Measurements from ENCODE around the gene HBA2.
"Not testable (repeated sequence)": the region's sequence is repeated elsewhere in the genome, so short reads cannot be mapped to it uniquely, and the experiment has no call there.

HBA2 gene

GRCh38 chr16:194516-194915 is 21.8 kb downstream of the HBA2 start:
- Histone ChIP-seq H3K9me3 (ENCODE audit: severe bottlenecking) (no peaks in the 10 kb centered on the region), H3K4me1 (ENCODE audit: insufficient read depth, poor library complexity, severe bottlenecking) (no peaks in the 10 kb centered on the region), H3K27ac (ENCODE audit: poor library complexity, severe bottlenecking) (no peak overlapping the region), H3K4me3 (ENCODE audit: severe bottlenecking) (no peak overlapping the region), H3K27me3 (ENCODE audit: insufficient read depth, poor library complexity, severe bottlenecking) (no peaks in the 10 kb centered on the region), H3K36me3 (ENCODE audit: low read depth) (peaks cover 91% of the 10 kb centered on the region)
- ATAC-seq (ENCODE audit: low read depth) = no peak
- no peak for DNase-seq (ENCODE audit: low spot score)
- no peak for TF ChIP-seq CTCF (IDR thresholded peaks at IDR 0.05; ENCODE audit: poor library complexity, severe bottlenecking)

- DNase-seq (ENCODE audit: low spot score) (no peak), ATAC-seq (ENCODE audit: low read depth) (peak; percentile 73; the same call in 2 of the 3 replicates)
- Histone ChIP-seq H3K4me3 (ENCODE audit: severe bottlenecking) (no peak overlapping the region), H3K9me3 (ENCODE audit: severe bottlenecking) (no peaks in the 10 kb centered on the region), H3K27me3 (ENCODE audit: insufficient read depth, poor library complexity, severe bottlenecking) (no peaks in the 10 kb centered on the region), H3K27ac (ENCODE audit: poor library complexity, severe bottlenecking) (no peak overlapping the region), H3K36me3 (ENCODE audit: low read depth) (peaks cover 76% of the 10 kb centered on the region), H3K4me1 (ENCODE audit: insufficient read depth, poor library complexity, severe bottlenecking) (peaks cover 3% of the 10 kb centered on the region)
- TF ChIP-seq CTCF (IDR thresholded peaks at IDR 0.05; ENCODE audit: poor library complexity, severe bottlenecking) = no peak
Measured at GRCh38 chr16:200388-200787, 27.7 kb downstream of the HBA2 start.

GRCh38 chr16:203246-203645 is 30.6 kb downstream of the HBA2 start:
- DNase-seq (ENCODE audit: low spot score) (no peak), ATAC-seq (ENCODE audit: low read depth) (no peak)
- Histone ChIP-seq H3K4me3 (ENCODE audit: severe bottlenecking) (no peak overlapping the region), H3K4me1 (ENCODE audit: insufficient read depth, poor library complexity, severe bottlenecking) (peaks cover 3% of the 10 kb centered on the region), H3K9me3 (ENCODE audit: severe bottlenecking) (no peaks in the 10 kb centered on the region), H3K27me3 (ENCODE audit: insufficient read depth, poor library complexity, severe bottlenecking) (no peaks in the 10 kb centered on the region), H3K27ac (ENCODE audit: poor library complexity, severe bottlenecking) (no peak overlapping the region), H3K36me3 (ENCODE audit: low read depth) (peaks cover 76% of the 10 kb centered on the region)
- no peak for TF ChIP-seq CTCF (IDR thresholded peaks at IDR 0.05; ENCODE audit: poor library complexity, severe bottlenecking)

- H3K4me3 ChIP-seq (ENCODE audit: severe bottlenecking); ATAC-seq (ENCODE audit: low read depth); H3K4me1 ChIP-seq (ENCODE audit: insufficient read depth, poor library complexity, severe bottlenecking); H3K27me3 ChIP-seq (ENCODE audit: insufficient read depth, poor library complexity, severe bottlenecking); H3K9me3 ChIP-seq (ENCODE audit: severe bottlenecking); H3K27ac ChIP-seq (ENCODE audit: poor library complexity, severe bottlenecking); DNase-seq (ENCODE audit: low spot score): not testable (repeated sequence)
- peaks cover 76% of the 10 kb centered on the region for H3K36me3 ChIP-seq (ENCODE audit: low read depth)
Measured at GRCh38 chr16:204046-204445, 31.4 kb downstream of the HBA2 start.

- H3K27ac ChIP-seq (ENCODE audit: poor library complexity, severe bottlenecking); DNase-seq (ENCODE audit: low spot score); H3K27me3 ChIP-seq (ENCODE audit: insufficient read depth, poor library complexity, severe bottlenecking); ATAC-seq (ENCODE audit: low read depth); H3K4me3 ChIP-seq (ENCODE audit: severe bottlenecking); H3K4me1 ChIP-seq (ENCODE audit: insufficient read depth, poor library complexity, severe bottlenecking); H3K9me3 ChIP-seq (ENCODE audit: severe bottlenecking): not testable (repeated sequence)
- peaks cover 83% of the 10 kb centered on the region for H3K36me3 ChIP-seq (ENCODE audit: low read depth)
Measured at GRCh38 chr16:209359-209758, 36.7 kb downstream of the HBA2 start.

- not testable (repeated sequence) for H3K9me3 ChIP-seq (ENCODE audit: severe bottlenecking); H3K27ac ChIP-seq (ENCODE audit: poor library complexity, severe bottlenecking); DNase-seq (ENCODE audit: low spot score); ATAC-seq (ENCODE audit: low read depth); H3K27me3 ChIP-seq (ENCODE audit: insufficient read depth, poor library complexity, severe bottlenecking); H3K4me1 ChIP-seq (ENCODE audit: insufficient read depth, poor library complexity, severe bottlenecking); H3K4me3 ChIP-seq (ENCODE audit: severe bottlenecking)
- peaks cover 74% of the 10 kb centered on the region for H3K36me3 ChIP-seq (ENCODE audit: low read depth)
Measured at GRCh38 chr16:211631-212180, 39.0 kb downstream of the HBA2 start.

Measured in RWPE2 (cell line).